ENCODE data around the gene NAA38.

DNA sequence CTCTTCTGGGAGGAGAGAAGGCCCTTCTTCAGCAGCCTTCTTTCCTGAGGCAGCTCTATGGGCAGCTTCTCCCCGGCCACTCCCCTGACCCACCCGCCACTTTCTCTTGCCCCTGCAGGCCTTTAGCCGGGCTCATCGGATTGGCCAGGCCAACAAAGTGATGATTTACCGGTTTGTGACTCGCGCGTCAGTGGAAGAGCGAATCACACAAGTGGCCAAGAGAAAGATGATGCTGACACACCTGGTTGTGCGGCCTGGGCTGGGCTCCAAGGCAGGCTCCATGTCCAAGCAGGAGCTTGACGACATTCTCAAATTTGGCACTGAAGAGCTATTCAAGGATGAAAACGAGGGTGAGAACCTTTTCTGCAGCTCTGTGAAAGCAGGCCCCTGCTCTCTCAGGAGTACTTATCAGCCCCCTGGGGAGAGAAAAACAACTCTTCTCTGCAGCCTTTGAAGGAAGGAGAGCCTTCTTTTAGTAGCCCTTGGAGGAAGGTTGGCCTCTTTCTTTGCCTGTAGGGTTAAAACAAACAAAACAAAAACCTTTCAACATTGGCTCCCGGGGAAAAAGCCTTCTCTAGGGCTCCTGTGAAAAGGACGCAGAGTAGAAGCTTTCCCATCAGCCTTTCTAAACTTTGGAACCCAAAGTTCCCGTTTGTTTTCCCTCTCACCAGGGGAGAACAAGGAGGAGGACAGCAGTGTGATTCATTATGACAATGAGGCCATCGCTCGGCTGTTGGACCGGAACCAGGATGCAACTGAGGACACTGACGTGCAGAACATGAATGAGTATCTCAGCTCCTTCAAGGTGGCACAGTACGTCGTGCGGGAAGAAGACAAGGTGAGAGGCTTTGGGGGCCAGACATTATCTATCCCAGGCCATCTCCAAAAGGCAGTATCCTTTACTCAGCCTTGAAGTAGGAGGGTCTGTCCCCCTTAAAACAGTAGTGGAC, 46.1 kb upstream of the NAA38 start:
- TF ChIP-seq, protein P1, sequence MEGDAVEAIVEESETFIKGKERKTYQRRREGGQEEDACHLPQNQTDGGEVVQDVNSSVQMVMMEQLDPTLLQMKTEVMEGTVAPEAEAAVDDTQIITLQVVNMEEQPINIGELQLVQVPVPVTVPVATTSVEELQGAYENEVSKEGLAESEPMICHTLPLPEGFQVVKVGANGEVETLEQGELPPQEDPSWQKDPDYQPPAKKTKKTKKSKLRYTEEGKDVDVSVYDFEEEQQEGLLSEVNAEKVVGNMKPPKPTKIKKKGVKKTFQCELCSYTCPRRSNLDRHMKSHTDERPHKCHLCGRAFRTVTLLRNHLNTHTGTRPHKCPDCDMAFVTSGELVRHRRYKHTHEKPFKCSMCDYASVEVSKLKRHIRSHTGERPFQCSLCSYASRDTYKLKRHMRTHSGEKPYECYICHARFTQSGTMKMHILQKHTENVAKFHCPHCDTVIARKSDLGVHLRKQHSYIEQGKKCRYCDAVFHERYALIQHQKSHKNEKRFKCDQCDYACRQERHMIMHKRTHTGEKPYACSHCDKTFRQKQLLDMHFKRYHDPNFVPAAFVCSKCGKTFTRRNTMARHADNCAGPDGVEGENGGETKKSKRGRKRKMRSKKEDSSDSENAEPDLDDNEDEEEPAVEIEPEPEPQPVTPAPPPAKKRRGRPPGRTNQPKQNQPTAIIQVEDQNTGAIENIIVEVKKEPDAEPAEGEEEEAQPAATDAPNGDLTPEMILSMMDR (IDR thresholded peaks at IDR 0.05; ENCODE audit: low read depth, low read length) = no peak
- TF ChIP-seq EZH2phosphoT487 (IDR thresholded peaks at IDR 0.05; ENCODE audit: low read depth) = no peak
